Vagina (tissue), 2 donors: ENCODE data around the gene CADM2. TPM values are rescaled to one million over a fixed set of nuclear protein-coding genes. Genes with fewer than 3 reads are reported as not detected.

Experiments used
- DNase-seq, 2 donors: peaks; one replicate each; pipeline ENCODE4 v3.0.0-alpha.2; 2017; ENCODE audit errors: extremely low spot score in 2 of 2
- H3K27ac ChIP-seq: fragments of 200-600 bp; sonication (generic); one replicate; pipeline ENCODE4 v1.5.1; 2019
- H3K27me3 ChIP-seq: fragments of 200-600 bp; sonication (generic); one replicate; pipeline ENCODE4 v1.5.1; 2019
- H3K36me3 ChIP-seq, 2 donors: fragments of 200-600 bp; sonication (generic); one replicate each; pipeline ENCODE4 v1.5.1; 2017 to 2019
- H3K4me1 ChIP-seq: fragments of 200-600 bp; sonication (generic); one replicate; pipeline ENCODE4 v1.5.1; 2019
- H3K4me3 ChIP-seq, 2 donors: fragments of 200-600 bp; sonication (generic); 1 replicate in 1 of 2; 2 replicates in 1 of 2; pipeline ENCODE4 v1.5.1; 2016 to 2019
- H3K9me3 ChIP-seq: fragments of 200-600 bp; sonication (generic); one replicate; pipeline ENCODE4 v1.5.1; 2019
- CTCF ChIP-seq, 3 experiments: fragments of 450-650 bp in 2 of 3; fragments of 200-600 bp in 1 of 3; sonication (generic) in 1 of 3; IDR thresholded peaks; one replicate each; pipeline ENCODE4 v1.5.1; 2017 to 2019; ENCODE audit warnings: antibody characterized with exemption in 3 of 3, mild to moderate bottlenecking in 2 of 3, moderate library complexity in 2 of 3
- POLR2A ChIP-seq, 2 donors: fragments of 450-650 bp; IDR thresholded peaks; one replicate each; pipeline ENCODE4 v1.6.1; 2017; ENCODE audit warnings: antibody characterized with exemption in 2 of 2, mild to moderate bottlenecking in 2 of 2, moderate library complexity in 2 of 2
- POLR2AphosphoS5 ChIP-seq, 2 donors: sonication (generic); formaldehyde crosslinking; IDR thresholded peaks; one replicate each; pipeline ENCODE4 v1.9.0; 2017; ENCODE audit warnings: antibody characterized with exemption in 2 of 2, mild to moderate bottlenecking in 2 of 2, low read depth in 1 of 2; ENCODE audit not compliant: insufficient read depth in 1 of 2
- intact Hi-C: fragments of 100-400 bp; cut with DNase I; formaldehyde crosslinking; loops from one replicate; pipeline ENCODE4 v1.15.1; 2023
- total RNA-seq: library from RNA; depleted of rRNA; stranded (reverse); fragments of >200 nt; gene quantifications from one replicate; pipeline ENCODE4 v1.2.3, GENCODE V29; 2016

Gene CADM2
- total RNA-seq, 1 donor from 2014 or later, result 3.7 TPM

- Histone ChIP-seq H3K9me3 (no peaks in the 10 kb centered on the region), H3K4me1 (no peaks in the 10 kb centered on the region), H3K27ac (no peak overlapping the region), H3K36me3 (no peaks in the 10 kb centered on the region), H3K27me3 (no peaks in the 10 kb centered on the region), H3K4me3 (no peak overlapping the region)
- TF ChIP-seq CTCF (IDR thresholded peaks at IDR 0.05) (no peak), POLR2A (IDR thresholded peaks at IDR 0.05) (no peak), POLR2AphosphoS5 (IDR thresholded peaks at IDR 0.05; ENCODE audit: insufficient read depth in 1 of 2, low read depth in 1 of 2) (no peak)
- intact Hi-C loops, result no loop called here
- DNase-seq, result no peak
Observed at GRCh38 chr3:86029590-86029989, 1070.8 kb downstream of the CADM2 start.

GRCh38 chr3:86037916-86038315 lies 1079.1 kb downstream of the CADM2 start:
- no peaks in the 10 kb centered on the region for H3K4me1 ChIP-seq
- H3K9me3 ChIP-seq, result no peaks in the 10 kb centered on the region
- H3K4me3 ChIP-seq, result no peak overlapping the region
- no peak for TF ChIP-seq POLR2A (IDR thresholded peaks at IDR 0.05)
- no peak for TF ChIP-seq CTCF (IDR thresholded peaks at IDR 0.05)
- no peak for TF ChIP-seq POLR2AphosphoS5 (IDR thresholded peaks at IDR 0.05; ENCODE audit: insufficient read depth in 1 of 2, low read depth in 1 of 2)
- H3K27ac ChIP-seq, result no peak overlapping the region
- no peaks in the 10 kb centered on the region for H3K27me3 ChIP-seq
- no peak for DNase-seq
- H3K36me3 ChIP-seq, result no peaks in the 10 kb centered on the region
- intact Hi-C loops, result no loop called here

- no peak for DNase-seq
- Histone ChIP-seq H3K4me3 (no peak overlapping the region), H3K4me1 (no peaks in the 10 kb centered on the region), H3K27ac (no peak overlapping the region), H3K36me3 (no peaks in the 10 kb centered on the region), H3K27me3 (no peaks in the 10 kb centered on the region), H3K9me3 (no peaks in the 10 kb centered on the region)
- intact Hi-C loops, result no loop called here
- TF ChIP-seq POLR2AphosphoS5 (IDR thresholded peaks at IDR 0.05; ENCODE audit: insufficient read depth in 1 of 2, low read depth in 1 of 2) (no peak), POLR2A (IDR thresholded peaks at IDR 0.05) (no peak), CTCF (IDR thresholded peaks at IDR 0.05) (no peak)
Observed at GRCh38 chr3:86046436-86047136, 1087.8 kb downstream of the CADM2 start.

- H3K27me3 ChIP-seq, result no peaks in the 10 kb centered on the region
- no peaks in the 10 kb centered on the region for H3K36me3 ChIP-seq
- DNase-seq, result no peak
- TF ChIP-seq CTCF (IDR thresholded peaks at IDR 0.05) (no peak), POLR2A (IDR thresholded peaks at IDR 0.05) (no peak), POLR2AphosphoS5 (IDR thresholded peaks at IDR 0.05; ENCODE audit: insufficient read depth in 1 of 2, low read depth in 1 of 2) (no peak)
- intact Hi-C loops, result no loop called here
- H3K4me3 ChIP-seq, result no peak overlapping the region
- no peaks in the 10 kb centered on the region for H3K9me3 ChIP-seq
- no peak overlapping the region for H3K27ac ChIP-seq
- H3K4me1 ChIP-seq, result no peaks in the 10 kb centered on the region
Observed at GRCh38 chr3:86047161-86047560, 1088.4 kb downstream of the CADM2 start.

- DNase-seq, result no peak
- H3K9me3 ChIP-seq, result no peaks in the 10 kb centered on the region
- TF ChIP-seq POLR2A (IDR thresholded peaks at IDR 0.05) (no peak), POLR2AphosphoS5 (IDR thresholded peaks at IDR 0.05; ENCODE audit: insufficient read depth in 1 of 2, low read depth in 1 of 2) (no peak), CTCF (IDR thresholded peaks at IDR 0.05) (no peak)
- intact Hi-C loops, result no loop called here
- no peaks in the 10 kb centered on the region for H3K4me1 ChIP-seq
- H3K4me3 ChIP-seq, result no peak overlapping the region
- no peak overlapping the region for H3K27ac ChIP-seq
- no peaks in the 10 kb centered on the region for H3K36me3 ChIP-seq
- no peaks in the 10 kb centered on the region for H3K27me3 ChIP-seq
Observed at GRCh38 chr3:86051058-86051457, 1092.3 kb downstream of the CADM2 start.
